CD4-positive, alpha-beta memory T cell (primary cell): ENCODE results near the gene NEB. TPM values are rescaled to one million over a fixed set of nuclear protein-coding genes. Genes with fewer than 3 reads are reported as not detected.
A peak's percentile ranks its signal among the peaks of the same experiment; 100 is the strongest.

Experiments used
- CTCF ChIA-PET: fragments of 350-600 bp; sonication (Branson Sonifier 250); formaldehyde crosslinking; loops from one replicate; lab custom pipeline; 2021; ENCODE audit warnings: inconsistent platforms; ENCODE audit not compliant: partially characterized antibody; lab: Charles Lee
- POLR2A ChIA-PET: fragments of 350-600 bp; sonication (Branson Sonifier 250); formaldehyde crosslinking; loops from one replicate; lab custom pipeline; 2021; ENCODE audit not compliant: partially characterized antibody; lab: Charles Lee
- DNase-seq, 5 donors: peaks; one replicate each; pipeline versions ENCODE4 v3.0.0 to v3.0.0-alpha.2; 2020 to 2022; ENCODE audit warnings: mixed read lengths in 1 of 5
- H3K27ac ChIP-seq: one replicate; pipeline ENCODE4 v1.7.0; 2013; ENCODE audit warnings: low read depth, low read length
- H3K27me3 ChIP-seq: 2 replicates; pipeline ENCODE4 v1.7.0; 2013; ENCODE audit warnings: mild to moderate bottlenecking, low read length, moderate library complexity; ENCODE audit not compliant: insufficient read depth
- H3K36me3 ChIP-seq: 2 replicates; pipeline ENCODE4 v1.7.0; 2013; ENCODE audit warnings: mild to moderate bottlenecking, low read length, moderate library complexity; ENCODE audit not compliant: insufficient read depth
- H3K4me1 ChIP-seq: 2 replicates; pipeline ENCODE4 v1.7.0; 2013; ENCODE audit warnings: mild to moderate bottlenecking, low read length, moderate library complexity; ENCODE audit not compliant: insufficient read depth
- H3K4me3 ChIP-seq, 2 donors: one replicate each; pipeline ENCODE4 v1.7.0; 2013; ENCODE audit warnings: low read length in 2 of 2, mild to moderate bottlenecking in 1 of 2
- H3K9me3 ChIP-seq, 2 donors: one replicate each; pipeline ENCODE4 v1.7.0; 2013; ENCODE audit warnings: low read length in 2 of 2, control low read depth in 1 of 2; ENCODE audit not compliant: control insufficient read depth in 1 of 2
- H3K27ac Mint-ChIP-seq, 7 donors: one replicate each; pipeline ENCODE4 v1.8.0; 2020 to 2021; ENCODE audit warnings: mixed read lengths in 7 of 7, mild to moderate bottlenecking in 6 of 7, inconsistent platforms in 3 of 7, moderate library complexity in 3 of 7
- H3K27me3 Mint-ChIP-seq, 2 donors: one replicate each; pipeline ENCODE4 v1.8.0; 2020 to 2021; ENCODE audit warnings: mixed read lengths in 2 of 2
- H3K36me3 Mint-ChIP-seq, 2 donors: one replicate each; pipeline ENCODE4 v1.8.0; 2020 to 2021; ENCODE audit warnings: mixed read lengths in 2 of 2, inconsistent platforms in 1 of 2, mild to moderate bottlenecking in 1 of 2
- H3K4me1 Mint-ChIP-seq, 4 donors: one replicate each; pipeline ENCODE4 v1.8.0; 2020 to 2021; ENCODE audit warnings: mixed read lengths in 4 of 4, mild to moderate bottlenecking in 1 of 4
- H3K4me3 Mint-ChIP-seq, 8 donors: one replicate each; pipeline ENCODE4 v1.8.0; 2020 to 2021; ENCODE audit warnings: mixed read lengths in 8 of 8, mild to moderate bottlenecking in 7 of 8, moderate library complexity in 6 of 8, inconsistent platforms in 3 of 8
- H3K9me3 Mint-ChIP-seq, 8 donors: one replicate each; pipeline ENCODE4 v1.8.0; 2020 to 2021; ENCODE audit warnings: mixed read lengths in 8 of 8, mild to moderate bottlenecking in 5 of 8, inconsistent platforms in 3 of 8, moderate library complexity in 1 of 8
- intact Hi-C: fragments of 100-400 bp; cut with micrococcal nuclease; formaldehyde crosslinking; loops from one replicate; pipeline ENCODE4 v1.15.1; 2023
- polyA plus RNA-seq, 2 donors: library from polyadenylated mRNA; unstranded; fragments of 300-500 nt; fragmentation: Illumina TruSeq; gene quantifications; one replicate each; pipeline ENCODE4 v1.2.3, GENCODE V29; 2021
- total RNA-seq, 2 experiments: library from RNA; stranded (reverse); gene quantifications; one replicate each; pipeline ENCODE4 v1.2.3, GENCODE V29; 2021

Gene NEB
- total and polyA plus RNA-seq, 4 experiments from 2014 or later, result 0.17 to 2.1 (median 0.91) TPM; not detected in 1

DNA sequence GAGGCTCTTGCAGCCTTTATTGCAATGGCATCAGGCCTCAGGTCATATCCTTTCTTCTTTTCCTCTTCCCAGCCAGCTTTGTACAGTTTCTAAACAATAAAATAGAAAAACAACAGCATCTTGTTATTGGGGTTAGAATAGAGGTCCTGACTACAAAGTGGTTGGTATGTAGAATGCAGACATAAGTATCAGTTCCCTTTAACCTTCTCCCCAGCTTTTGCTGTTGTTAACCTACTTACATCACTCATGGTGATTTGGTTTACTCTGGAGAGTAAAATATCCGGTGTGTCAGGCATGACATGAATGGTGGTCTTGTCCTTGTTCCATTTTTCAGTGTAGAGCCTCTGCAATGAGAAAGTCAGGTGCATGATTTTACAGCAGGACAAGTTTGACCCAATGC, 69.8 kb downstream of the NEB start:
- CTCF ChIA-PET, result no interaction called here

DNA sequence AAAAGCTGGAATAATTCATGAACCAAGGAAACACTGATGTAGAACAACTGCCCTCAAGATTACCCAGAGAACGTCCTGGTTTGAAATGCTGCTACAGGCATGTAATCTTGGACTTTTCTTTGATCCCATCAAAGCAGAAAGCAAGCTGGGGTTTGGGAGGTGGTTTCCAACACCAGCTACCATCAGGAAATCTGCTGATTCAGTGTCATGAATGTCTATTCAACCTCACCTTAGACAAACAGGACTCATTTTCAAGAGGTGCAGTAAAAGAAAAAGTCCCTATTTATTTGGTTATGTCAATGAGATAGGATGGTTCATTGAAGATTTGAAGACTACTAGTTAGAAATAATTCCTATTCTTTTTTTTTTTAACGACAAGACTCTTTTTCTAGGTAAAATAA, 72.7 kb downstream of the NEB start:
- H3K9me3 ChIP-seq, result no peaks in the 10 kb centered on the region
- CTCF ChIA-PET, result no interaction called here

More for the DNA sequence above, 69.8 kb downstream of the NEB start:
- peaks cover 0 to 2% (median 0%) of the 10 kb centered on the region in 8 donors for H3K9me3 Mint-ChIP-seq
- H3K4me1 ChIP-seq, result no peaks in the 10 kb centered on the region
- no peak overlapping the region for H3K4me3 ChIP-seq
- no peaks in the 10 kb centered on the region for H3K27me3 ChIP-seq
- POLR2A ChIA-PET, result no interaction called here
- H3K36me3 ChIP-seq, result no peaks in the 10 kb centered on the region
- no peak overlapping the region for H3K27ac Mint-ChIP-seq
- intact Hi-C loops, result no loop called here
- no peak for DNase-seq
- peaks cover 0 to 2% of the 10 kb centered on the region in 2 donors for H3K27me3 Mint-ChIP-seq
- no peak overlapping the region for H3K4me3 Mint-ChIP-seq
- H3K4me1 Mint-ChIP-seq, result peaks cover 0 to 6% (median 5%) of the 10 kb centered on the region in 4 donors
- peaks cover 2 to 36% of the 10 kb centered on the region in 2 donors for H3K36me3 Mint-ChIP-seq
- no peak overlapping the region for H3K27ac ChIP-seq
- H3K9me3 ChIP-seq, result no peaks in the 10 kb centered on the region

DNA sequence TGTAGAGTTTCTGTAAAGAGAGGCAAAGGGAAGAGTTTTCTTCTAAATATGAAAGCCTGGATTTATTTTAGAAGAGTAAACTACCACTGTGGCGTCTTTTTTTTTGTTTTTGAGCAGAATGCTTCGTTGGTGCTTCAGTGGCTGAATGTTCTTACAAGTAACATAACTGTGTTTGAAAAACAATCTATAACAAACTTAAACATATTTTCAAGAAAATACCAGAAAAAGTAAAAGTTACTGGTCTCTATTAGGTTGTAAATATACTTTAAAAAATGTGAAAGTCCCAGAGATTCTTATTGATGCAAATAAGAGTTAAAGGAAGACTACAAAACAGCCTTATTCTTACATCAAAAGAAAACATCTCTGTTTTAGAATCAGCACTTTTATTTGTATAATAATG, 76.2 kb downstream of the NEB start:
- H3K4me3 ChIP-seq, result no peak overlapping the region
- intact Hi-C loops, result no loop called here
- no peak overlapping the region for H3K27ac ChIP-seq
- Mint-ChIP-seq H3K4me1 (no peaks in the 10 kb centered on the region), H3K4me3 (no peak overlapping the region), H3K27ac (no peak overlapping the region), H3K27me3 (peaks cover 1 to 2% of the 10 kb centered on the region in 2 donors), H3K9me3 (no peaks in the 10 kb centered on the region), H3K36me3 (peaks cover 2 to 24% of the 10 kb centered on the region in 2 donors)
- no peaks in the 10 kb centered on the region for H3K9me3 ChIP-seq
- DNase-seq, result no peak
- H3K36me3 ChIP-seq, result no peaks in the 10 kb centered on the region
- no peaks in the 10 kb centered on the region for H3K4me1 ChIP-seq
- ChIA-PET POLR2A (no interaction called here), CTCF (no interaction called here)
- H3K27me3 ChIP-seq, result no peaks in the 10 kb centered on the region

More for the DNA sequence above, 72.7 kb downstream of the NEB start:
- peaks cover 1 to 2% of the 10 kb centered on the region in 2 donors for H3K27me3 Mint-ChIP-seq
- no peak overlapping the region for H3K27ac Mint-ChIP-seq
- Histone ChIP-seq H3K36me3 (no peaks in the 10 kb centered on the region), H3K4me1 (no peaks in the 10 kb centered on the region), H3K27me3 (no peaks in the 10 kb centered on the region), H3K27ac (no peak overlapping the region), H3K4me3 (no peak overlapping the region)
- intact Hi-C loops, result no loop called here
- peaks cover 0 to 2% (median 0%) of the 10 kb centered on the region in 8 donors for H3K9me3 Mint-ChIP-seq
- no peak overlapping the region for H3K4me3 Mint-ChIP-seq
- H3K4me1 Mint-ChIP-seq, result no peaks in the 10 kb centered on the region
- no peak for DNase-seq
- POLR2A ChIA-PET, result no interaction called here
- peaks cover 2 to 43% of the 10 kb centered on the region in 2 donors for H3K36me3 Mint-ChIP-seq

DNA sequence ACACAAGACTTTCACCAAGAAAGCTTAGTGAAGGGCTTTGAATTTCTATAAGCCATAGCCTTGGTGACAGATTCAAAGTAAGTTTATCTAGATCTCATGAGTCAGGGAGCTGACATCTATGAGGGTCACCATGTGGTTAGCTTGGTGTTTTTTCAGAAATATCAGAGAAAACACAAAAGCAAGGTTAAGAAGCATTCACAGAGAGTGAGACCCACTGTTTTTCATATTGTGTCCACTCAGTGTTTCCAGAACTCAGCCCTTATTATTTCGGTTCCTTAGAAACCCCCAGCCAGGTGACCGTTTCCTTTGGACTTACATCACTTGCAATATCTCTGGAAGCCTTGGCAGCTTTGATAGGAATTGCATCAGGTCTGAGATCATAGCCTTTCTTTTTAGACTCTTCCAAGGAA, 76.6 kb downstream of the NEB start:
- intact Hi-C loops, result no loop called here

DNA sequence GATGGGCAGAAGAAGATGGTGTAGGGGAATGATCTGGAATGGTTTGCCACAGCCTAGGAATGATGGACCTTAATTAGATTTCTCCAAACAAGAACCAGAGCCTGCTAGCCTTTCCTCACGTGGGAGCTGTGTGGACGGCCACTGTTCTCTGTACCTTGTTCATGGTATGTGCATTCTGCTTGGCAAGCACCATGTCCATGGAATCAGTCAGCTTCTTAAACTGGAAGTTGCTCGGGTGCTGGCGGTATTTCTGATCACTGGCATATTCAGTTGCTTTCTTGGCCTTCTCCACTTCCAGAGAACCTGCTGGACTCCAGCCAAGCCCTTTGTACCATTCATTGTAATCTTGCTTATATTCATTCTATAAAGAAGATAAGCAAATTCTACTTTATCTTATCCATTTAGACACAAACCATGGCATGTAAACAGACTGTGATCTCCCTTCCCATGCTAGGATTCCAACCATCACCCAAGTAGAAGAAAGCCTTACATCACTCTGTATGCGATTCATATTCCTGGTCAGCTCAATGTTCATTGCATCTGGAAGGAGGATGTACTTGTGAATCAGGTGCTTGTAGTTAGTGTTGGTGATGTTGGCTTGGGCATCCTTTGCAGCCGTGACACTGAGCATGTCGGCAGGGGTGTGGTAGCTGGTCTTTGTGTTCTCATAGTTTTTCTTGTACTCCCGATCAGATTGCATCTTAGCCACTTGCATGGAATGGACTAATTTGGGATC, 78.4 kb downstream of the NEB start:
- Histone ChIP-seq H3K27me3 (no peaks in the 10 kb centered on the region), H3K9me3 (no peaks in the 10 kb centered on the region), H3K27ac (no peak overlapping the region), H3K36me3 (no peaks in the 10 kb centered on the region), H3K4me1 (no peaks in the 10 kb centered on the region), H3K4me3 (no peak overlapping the region)
- Mint-ChIP-seq H3K27me3 (peaks cover 0 to 1% of the 10 kb centered on the region in 2 donors), H3K4me1 (no peaks in the 10 kb centered on the region), H3K9me3 (no peaks in the 10 kb centered on the region), H3K36me3 (peaks cover 0 to 13% of the 10 kb centered on the region in 2 donors), H3K4me3 (no peak overlapping the region), H3K27ac (no peak overlapping the region)
- POLR2A ChIA-PET, result no interaction called here
- DNase-seq, result no peak
- CTCF ChIA-PET, result no interaction called here
- intact Hi-C loops, result no loop called here

More for the DNA sequence above, 76.6 kb downstream of the NEB start:
- Histone ChIP-seq H3K27me3 (no peaks in the 10 kb centered on the region), H3K9me3 (no peaks in the 10 kb centered on the region), H3K27ac (no peak overlapping the region), H3K4me1 (no peaks in the 10 kb centered on the region), H3K36me3 (no peaks in the 10 kb centered on the region), H3K4me3 (no peak overlapping the region)
- peaks cover 1% of the 10 kb centered on the region in 2 donors for H3K27me3 Mint-ChIP-seq
- H3K4me3 Mint-ChIP-seq, result no peak overlapping the region
- CTCF ChIA-PET, result interaction anchor here (1.5 kb wide), 1 partner anchor 13 kb away, joined by 4 read pairs; no protein-coding TSS in a partner anchor
- H3K27ac Mint-ChIP-seq, result no peak overlapping the region
- POLR2A ChIA-PET, result no interaction called here
- H3K36me3 Mint-ChIP-seq, result peaks cover under 1 to 20% of the 10 kb centered on the region in 2 donors
- DNase-seq, result no peak
- no peaks in the 10 kb centered on the region for H3K9me3 Mint-ChIP-seq
- no peaks in the 10 kb centered on the region for H3K4me1 Mint-ChIP-seq

DNA sequence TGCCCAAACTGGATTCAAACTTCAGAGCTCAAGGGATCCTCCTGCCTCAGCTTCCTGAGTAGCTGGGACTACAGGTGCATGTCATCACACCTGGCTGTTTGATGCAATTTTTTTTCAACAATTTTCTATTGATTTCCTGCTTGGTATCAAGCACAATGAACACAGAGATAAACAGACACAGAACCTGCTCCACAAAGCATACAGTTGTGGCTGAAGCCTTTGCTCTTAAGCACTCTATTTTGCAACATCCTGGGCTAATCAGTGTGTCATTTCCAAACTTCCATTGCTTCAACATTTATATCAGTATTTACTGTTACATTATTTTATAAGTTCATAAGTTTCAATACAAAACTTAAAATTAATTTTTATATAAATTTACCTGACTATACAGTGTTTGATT, 79.4 kb downstream of the NEB start:
- ChIA-PET CTCF (no interaction called here), POLR2A (no interaction called here)
- DNase-seq, result no peak
- Histone ChIP-seq H3K4me3 (no peak overlapping the region), H3K27ac (no peak overlapping the region), H3K36me3 (no peaks in the 10 kb centered on the region), H3K9me3 (no peaks in the 10 kb centered on the region), H3K4me1 (no peaks in the 10 kb centered on the region), H3K27me3 (no peaks in the 10 kb centered on the region)
- Mint-ChIP-seq H3K4me3 (no peak overlapping the region), H3K36me3 (peaks cover 0 to 12% of the 10 kb centered on the region in 2 donors), H3K4me1 (no peaks in the 10 kb centered on the region), H3K27ac (peak overlapping the region in 1 of 7 donors; percentile 13), H3K27me3 (peaks cover 0 to 1% of the 10 kb centered on the region in 2 donors), H3K9me3 (no peaks in the 10 kb centered on the region)
- intact Hi-C loops, result no loop called here

DNA sequence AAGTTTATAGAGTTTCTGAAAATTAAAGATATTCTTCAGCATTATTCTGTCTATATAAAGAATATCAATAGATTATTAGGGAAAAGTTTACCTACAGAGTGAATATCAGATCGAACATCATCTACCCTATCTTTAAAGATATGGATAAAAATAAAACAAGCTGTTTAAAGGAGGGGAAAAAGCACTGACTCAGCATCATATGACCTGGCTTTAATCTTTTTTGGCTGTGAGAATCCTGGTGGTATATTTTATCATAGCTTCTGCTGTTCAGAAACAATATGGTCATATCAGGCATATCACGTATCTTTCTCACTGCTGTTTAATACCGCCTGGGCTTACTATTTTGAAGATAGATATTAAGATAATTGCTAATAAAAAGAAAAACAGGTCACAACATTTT, 80.2 kb downstream of the NEB start:
- ChIA-PET CTCF (interaction anchor here (1.1 kb wide), 1 partner anchor 149 kb away, joined by 3 read pairs; no protein-coding TSS in a partner anchor), POLR2A (no interaction called here)
- Mint-ChIP-seq H3K4me3 (no peak overlapping the region), H3K27ac (no peak overlapping the region), H3K27me3 (peaks cover 0 to 1% of the 10 kb centered on the region in 2 donors), H3K4me1 (no peaks in the 10 kb centered on the region), H3K36me3 (peaks cover 0 to 12% of the 10 kb centered on the region in 2 donors), H3K9me3 (no peaks in the 10 kb centered on the region)
- Histone ChIP-seq H3K36me3 (no peaks in the 10 kb centered on the region), H3K4me3 (no peak overlapping the region), H3K4me1 (no peaks in the 10 kb centered on the region), H3K27me3 (no peaks in the 10 kb centered on the region), H3K27ac (no peak overlapping the region), H3K9me3 (no peaks in the 10 kb centered on the region)
- intact Hi-C loops, result no loop called here
- DNase-seq, result no peak
